ENCODE measurements around the gene GNG7.
"Not testable (repeated sequence)": the region's sequence is repeated elsewhere in the genome, so short reads cannot be mapped to it uniquely, and the experiment has no call there.

Gene GNG7

DNA sequence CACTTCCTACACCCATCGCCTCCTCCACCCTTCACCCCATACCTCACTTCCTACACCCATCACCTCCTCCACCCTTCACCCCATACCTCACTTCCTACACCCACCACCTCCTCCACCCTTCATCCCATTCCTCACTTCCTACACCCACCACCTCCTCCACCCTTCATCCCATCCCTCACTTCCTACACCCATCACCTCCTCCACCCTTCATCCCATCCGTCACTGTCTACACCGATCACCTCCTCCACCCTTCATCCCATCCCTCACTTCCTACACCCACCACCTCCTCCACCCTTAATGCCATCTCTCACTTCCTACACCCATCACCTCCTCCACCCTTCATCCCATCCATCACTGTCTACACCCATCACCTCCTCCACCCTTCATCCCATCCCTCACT is 10.7 kb upstream of the GNG7 start:
- not testable (repeated sequence) for DNase-seq

DNA sequence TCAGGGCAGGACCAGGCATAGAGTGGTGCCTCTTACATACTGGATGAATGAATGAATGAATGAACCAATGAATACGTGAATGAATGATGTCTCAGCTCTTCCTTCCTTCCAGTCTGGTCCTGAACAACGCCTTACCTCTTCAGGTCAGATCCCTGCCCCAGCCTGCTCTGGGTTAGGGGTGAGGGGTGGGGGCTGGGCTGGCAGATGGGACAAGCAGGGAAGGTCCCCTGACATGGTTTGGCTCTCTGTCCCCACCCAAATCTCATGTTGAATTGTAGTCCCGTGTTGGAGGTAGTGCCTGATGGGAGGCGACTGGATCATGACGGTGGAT is 9.3 kb upstream of the GNG7 start:
- DNase-seq: no peak

DNA sequence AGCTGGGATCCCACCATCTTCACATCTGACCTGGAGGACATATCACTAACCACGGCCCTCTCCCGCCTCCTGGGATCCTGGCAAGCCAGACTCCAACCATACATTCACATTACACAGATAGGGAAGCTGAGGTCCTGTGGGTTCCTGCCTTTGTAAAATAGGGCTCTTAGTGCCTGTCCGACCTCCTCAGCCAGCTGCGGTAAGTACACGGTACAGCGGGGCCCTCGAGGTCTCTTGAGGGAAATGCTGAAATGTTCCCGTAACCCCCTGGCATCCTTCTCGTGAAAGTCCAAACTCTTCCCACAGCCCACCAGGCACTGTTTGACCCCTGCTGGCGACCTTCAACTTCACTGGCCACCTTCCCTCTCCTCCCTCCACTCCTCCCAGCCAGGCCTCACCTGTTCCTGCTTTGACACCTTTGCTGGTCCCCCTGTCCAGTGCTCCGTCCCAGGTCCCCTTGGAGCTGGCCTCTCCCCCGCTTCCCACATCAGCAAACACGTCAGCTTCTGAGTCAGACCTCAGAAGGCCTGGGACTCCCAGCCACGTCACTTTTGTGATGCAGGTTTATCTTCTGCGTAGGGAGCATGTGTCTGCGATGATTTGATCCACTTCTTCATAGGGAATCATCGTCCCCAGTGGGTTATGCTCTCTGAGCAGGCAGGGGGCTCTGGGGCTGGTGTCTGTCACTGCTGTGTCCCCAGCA is 8.8 kb upstream of the GNG7 start:
- peak; percentile 39 for DNase-seq

DNA sequence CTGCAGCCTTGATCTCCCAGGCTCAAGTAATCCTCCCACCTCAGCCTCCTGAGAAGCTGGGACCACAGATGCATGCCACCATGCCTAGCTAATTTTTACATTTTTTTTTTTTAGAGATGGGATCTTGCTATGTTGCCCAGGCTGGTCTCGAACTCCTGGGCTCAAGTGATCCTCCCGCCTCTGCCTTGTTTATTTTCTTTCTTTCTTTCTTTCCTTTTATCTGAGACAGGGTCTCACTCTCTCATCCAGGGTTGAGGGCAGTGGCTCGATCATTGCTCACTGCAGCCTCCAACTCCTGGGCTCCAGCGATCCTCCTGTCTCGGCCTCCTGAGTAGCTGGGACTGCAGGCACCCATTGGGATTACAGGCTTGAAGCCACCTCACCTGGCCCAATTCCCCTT is 3.8 kb upstream of the GNG7 start:
- DNase-seq: no peak

DNA sequence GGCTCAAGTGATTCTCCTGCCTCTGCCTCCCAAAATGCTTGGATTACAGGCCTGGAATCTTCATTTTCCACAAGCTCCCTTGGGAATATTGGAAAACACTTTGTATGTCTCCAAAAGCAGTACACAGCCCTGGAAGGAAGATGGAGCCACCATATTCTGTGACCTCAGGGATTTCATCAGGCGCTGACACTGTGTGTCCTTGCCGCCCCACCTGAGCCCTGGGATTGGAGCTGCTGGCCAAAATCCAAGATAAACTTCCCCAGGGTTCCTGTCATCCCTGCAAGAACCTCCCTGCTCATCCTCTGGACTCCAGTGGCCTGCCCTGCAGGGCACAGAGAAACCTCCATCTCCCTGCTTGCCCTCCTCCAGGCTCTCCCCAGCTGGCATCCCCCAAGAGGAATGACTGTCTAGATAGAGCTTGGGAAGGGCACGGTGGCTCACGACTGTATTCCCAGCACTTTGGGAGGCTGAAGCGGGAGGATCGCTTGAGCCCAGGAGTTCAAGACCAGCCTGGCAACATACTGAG is 1.3 kb upstream of the GNG7 start:
- DNase-seq: no peak

DNA sequence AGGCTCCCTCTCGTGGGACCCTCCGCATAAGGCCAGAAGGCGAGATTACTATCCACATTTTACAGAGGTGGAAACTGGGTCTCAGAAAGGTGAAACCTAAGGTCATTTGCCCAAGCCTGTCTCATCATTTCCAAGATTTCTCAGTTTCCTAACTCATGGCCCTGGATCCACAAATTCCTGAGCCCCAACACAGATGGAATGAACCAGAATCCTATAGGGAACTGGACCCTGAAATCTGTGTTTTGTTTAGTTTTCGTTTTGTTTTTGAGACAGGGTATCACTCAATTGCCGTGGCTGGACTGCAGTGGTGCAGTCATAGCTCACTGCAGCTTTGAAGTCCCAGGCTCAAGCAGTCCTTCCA is 563 bp upstream of the GNG7 start:
- no peak for DNase-seq

DNA sequence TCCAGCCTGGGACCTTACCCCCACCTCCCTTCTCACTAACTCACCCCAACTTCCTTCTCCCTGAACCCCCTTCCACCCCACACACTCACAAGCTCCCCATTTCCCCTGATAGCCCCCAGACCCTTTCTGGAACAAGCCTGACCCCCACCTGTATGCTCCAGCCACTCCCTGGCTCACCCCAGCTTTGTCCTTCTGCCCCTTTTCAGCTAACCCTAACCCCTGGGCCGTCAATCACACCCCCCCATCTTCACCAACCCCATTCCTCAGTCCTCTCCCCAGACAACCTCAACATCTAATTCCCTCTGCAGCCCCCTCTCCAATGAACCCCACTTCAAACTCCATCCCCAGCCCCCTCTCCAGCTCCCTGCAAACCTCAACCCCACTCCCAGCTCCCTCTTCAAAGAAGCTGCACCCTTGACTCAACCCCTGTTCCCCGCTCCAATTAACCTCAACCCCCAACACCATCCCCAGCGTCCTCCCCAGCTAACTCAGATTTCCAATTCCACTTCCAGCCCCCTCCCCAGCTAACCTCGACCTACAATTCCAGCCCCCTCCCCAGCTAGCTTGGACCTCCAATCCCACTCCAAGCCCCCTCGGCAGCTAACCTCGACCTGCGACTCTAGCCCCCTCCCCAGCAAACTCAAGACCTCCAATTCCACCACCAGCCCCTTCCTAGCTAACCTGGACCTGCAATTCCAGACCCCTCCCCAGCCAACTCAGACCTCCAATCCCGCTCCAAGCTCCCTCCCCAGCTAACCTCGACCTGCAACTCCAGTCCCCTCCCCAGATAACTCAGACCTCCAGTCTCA is 929 bp downstream of the GNG7 start:
- no peak for DNase-seq

DNA sequence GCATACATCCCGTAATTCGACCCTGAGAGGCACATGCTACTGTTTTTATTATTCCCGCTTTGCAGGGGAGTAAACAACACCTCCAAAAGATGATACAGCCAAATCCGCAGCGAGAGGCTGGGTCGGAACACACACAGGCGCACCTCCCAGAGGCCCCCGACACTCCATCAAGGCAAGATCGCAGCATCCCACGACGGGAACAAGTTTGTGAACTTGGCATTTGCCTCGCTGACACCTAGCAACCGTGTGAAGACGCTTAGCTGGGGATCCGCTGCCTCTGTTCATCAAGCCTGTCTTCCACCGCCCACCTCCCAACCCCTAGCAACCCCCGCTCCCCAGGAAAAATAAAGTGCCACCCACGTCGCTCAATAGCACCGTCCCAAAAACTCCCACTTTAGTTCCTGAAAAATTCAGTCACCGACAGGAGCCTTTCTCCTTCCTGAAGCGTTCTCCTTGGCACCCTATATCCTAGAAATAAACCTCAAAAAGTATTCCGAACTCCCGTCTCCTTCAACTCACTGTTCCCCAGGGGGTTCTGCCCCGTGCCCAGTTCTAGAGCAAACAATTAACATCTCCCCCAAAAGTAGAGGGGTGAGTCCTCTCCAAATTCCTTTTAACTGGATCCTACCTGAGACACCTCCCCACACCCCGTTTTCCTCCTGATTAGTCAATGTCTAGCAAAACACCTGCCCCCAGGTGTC is 1.7 kb downstream of the GNG7 start:
- DNase-seq: no peak

DNA sequence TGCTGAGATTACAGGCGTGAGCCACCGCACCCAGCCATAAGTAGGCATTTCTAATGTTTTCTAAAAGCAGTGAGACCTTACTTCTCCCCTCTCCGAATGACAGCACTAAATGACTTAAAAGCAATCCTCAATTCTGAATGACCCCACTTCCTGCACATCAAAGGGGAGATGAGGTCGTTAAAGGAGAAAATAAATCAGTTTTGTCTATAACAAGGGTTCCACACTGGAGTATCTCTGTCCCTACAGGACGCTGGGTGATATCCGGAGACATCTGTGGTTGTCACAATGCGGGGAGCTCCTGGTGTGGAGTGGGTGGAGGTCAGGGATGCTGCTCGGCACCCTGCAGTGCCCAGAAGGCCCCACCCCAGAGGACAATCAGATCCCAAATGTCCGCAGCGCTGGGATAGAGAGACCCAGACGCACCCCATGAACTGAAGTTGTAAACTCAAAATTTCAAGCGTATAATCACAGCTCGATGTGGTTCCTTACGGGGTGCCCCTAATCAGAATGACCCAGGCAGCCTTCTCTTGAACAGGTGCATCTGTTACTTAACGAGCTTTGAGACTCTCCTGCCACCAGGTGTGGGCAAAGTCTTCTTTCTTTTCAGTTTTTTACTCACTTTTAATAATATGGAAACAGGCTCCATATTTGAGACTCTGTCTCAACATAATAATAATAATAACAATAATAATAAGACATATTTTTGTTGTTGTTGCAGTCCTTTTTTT is 2.9 kb downstream of the GNG7 start:
- no peak for DNase-seq

DNA sequence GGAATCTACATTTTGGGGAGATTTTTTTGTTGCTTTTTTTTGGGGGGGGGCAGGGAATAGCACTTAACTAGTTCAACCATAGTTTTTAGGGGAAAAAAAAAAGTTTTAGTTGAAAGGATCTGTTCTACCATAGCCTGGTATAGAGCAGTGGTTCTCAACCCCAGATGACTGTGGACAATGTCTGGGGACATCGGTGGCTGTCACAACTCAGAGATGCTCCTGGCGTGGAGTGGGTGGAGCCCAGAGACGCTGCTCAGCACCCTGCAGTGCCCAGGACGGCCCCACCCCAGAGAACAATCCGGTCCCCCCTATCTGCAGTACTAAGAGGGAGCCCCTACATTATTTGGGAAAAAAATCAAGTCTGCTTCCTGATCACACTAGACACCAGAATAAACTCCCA is 8.3 kb downstream of the GNG7 start:
- no peak for DNase-seq

DNA sequence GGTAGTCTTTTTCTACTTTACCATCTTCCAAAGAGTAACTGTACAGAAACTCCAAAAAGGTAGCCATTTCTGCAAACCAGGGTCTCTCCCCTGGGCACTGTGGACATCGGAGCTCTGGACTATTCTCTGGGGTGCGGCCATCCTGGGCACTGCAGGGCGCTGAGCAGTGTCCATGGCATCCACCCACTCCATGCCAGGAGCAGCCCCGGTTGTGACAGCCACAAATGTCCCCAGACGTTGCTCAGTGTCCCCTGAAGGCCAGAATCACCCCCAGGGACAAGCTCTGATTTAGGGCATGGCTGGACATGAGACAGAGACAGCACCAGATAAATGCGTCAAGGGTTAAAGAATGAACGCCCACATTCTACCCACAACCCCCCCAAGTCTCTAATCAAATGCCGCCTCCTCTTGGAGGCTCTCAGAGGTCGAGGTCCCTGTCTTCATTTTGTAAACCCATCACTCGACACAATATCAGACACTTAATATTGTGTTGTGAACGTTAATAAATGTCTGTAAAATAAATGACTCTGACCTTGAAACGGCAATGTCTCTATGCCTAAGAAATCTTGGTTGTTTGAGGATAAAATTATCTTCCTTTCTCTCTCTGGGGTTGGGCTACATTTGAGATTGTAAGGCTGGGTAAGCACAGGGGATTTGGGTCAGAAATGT is 8.9 kb downstream of the GNG7 start:
- no peak for DNase-seq

DNA sequence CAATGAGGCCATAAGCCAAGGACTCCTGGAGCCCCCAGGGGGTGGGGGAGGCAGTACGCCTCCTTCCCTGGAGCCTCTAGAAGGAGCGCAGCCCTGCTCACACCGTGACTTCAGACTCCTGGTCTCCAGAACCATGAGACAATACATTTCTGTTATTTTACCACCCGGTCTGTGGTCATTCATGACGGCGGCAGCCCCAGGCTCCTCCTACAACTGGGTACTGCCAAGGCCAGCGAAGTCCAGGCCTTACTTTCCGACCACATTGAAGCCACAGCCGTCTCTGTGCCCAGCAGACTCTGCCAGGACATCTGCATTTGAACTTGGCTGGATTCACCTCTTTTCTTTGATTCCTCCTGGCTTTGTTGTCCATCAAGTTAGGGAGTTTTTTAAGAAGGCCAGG is 10.5 kb downstream of the GNG7 start:
- DNase-seq: no peak

DNA sequence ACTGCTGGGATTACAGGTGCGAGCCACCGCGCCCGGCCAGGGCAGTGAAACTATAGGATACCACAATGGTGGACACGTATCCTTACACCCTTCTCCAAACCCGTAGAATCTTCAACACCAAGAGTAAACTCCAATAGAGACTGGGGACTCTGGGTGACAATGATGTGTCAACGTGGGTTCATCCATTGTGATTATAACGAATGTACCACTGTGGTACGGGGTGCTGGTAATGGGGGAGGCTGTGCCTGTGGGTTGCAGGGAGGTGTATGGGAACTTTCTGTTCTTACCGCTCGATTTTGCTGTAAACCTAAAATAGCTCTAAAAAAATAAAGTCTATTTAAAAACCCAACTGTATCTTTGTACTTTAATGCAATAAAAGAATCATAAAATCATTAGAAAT is 11.6 kb downstream of the GNG7 start:
- no peak for DNase-seq

DNA sequence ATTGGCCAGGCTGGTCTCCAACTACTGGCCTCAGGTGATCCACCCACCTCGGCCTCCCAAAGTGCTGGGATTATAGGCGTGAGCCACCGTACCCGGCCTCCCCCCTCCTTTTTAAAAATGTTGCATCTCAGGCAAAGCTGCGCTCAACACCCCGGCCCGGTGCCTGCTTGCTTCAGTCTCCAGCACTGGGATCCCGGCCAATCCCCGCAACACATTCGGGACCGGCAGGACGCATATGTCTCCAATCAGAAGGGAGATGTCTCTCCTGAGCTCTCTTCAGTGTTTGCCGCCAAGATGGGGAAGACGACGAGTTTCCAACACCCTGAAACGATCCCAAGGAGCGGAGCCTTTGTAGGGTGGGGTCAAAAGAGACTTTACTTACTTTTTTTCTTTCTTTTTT is 16.1 kb downstream of the GNG7 start:
- no peak for DNase-seq

DNA sequence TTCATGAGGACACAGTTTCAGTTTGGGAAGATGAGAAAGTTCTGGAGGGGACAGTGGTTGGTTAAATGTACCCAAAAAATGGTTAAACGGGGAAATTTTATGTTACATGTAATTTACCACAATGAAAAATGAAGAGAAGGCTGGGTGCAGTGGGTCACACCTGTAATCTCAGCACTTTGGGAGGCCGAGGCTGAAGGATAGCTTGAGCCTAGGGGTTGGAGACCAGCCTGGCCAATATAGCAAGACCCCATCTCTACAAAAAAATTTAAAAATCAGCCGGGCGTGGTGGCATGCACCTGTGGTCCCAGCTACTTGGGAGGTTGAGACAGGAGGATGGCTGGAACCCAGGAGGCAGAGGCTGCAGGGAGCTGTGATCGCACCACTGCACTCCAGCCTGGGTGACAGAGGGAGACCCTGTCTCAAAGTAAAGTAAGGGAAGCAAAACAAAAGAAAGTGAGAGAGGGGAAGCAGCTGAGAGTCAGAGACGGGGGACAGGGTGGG is 17.2 kb downstream of the GNG7 start:
- DNase-seq: no peak

DNA sequence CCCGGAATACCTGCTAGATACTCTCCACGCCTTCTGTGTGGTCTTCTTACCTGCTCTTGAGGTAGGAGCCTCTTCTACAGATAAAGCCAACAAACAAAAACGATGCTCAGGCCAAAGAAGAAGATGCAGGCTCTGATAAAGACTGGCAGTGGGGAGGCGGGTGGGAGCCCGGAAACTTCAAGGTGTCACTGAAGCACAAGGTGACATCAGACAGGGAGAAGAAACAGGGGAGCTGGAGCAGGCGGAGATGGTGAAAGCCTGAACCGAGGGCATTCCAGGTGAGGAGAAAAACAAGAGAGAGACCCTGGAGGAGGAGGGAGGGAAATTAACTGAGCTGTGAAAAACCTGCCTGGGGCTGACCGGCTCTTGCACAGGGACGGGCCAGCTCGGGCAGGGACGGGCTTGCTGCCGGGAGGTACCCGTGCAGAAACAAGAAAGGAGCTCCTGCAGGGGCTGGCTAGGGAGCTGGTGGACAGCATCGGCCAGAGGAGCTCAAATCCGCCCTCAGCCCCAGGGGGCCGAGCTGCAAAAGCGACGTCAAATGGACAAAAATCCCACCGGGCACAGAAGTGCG is 19.0 kb downstream of the GNG7 start:
- DNase-seq: no peak

DNA sequence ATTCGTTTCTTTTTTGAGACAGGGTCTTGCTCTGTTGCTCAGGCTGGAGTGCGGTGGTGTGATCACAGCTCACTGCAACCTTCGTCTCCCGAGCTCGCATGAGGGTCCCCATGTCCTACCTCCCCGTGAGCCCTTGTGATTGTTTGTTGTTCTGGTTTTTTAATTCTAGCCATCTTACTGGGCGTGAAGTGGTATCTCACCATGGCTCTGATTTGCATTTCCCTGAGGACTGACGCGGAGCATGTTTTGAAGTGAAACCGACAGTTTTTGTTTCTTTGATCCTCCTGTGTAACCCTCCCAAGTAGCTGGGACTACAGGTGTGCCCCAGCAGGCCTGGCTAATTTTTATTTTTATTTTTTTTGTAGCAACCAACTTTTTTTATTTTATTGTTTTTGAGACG is 21.7 kb downstream of the GNG7 start:
- no peak for DNase-seq

DNA sequence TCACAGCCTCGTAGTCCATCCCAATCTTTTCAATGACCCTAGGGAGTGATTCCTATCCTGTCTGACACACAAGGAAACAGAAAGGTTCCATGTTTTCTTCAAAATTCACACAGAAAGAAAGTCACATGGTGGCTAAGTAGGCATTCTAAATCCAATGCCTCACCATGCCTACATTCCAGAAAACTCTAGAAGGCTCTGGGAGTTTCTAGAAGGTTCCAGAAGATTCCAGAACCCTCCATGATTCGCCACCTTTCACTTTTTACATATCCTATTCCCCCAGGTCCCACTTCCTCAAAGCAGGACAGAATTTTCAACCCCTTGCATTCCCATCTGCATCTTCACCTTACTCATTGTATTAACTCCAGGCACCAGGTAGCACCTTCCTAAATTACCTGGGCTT is 23.1 kb downstream of the GNG7 start:
- no peak for DNase-seq

DNA sequence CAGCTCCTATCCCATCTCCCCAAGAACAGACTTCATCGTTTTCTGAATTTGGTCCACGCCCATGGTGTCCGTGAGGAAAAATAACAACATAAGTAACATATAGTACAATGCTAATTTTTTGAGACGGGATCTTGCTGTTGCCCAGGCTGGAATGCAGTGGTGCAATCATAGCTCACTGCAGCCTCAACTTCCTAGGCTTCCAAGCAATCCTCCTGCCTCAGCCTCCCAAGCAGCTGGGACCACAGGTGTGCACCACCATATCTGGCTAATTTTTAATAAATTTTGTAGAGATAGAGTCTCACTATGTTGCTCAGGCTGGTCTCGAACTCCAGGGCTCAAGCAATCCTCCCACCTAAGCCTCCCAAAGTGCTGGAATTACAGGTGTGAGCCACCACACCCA is 23.5 kb downstream of the GNG7 start:
- not testable (repeated sequence) for DNase-seq

DNA sequence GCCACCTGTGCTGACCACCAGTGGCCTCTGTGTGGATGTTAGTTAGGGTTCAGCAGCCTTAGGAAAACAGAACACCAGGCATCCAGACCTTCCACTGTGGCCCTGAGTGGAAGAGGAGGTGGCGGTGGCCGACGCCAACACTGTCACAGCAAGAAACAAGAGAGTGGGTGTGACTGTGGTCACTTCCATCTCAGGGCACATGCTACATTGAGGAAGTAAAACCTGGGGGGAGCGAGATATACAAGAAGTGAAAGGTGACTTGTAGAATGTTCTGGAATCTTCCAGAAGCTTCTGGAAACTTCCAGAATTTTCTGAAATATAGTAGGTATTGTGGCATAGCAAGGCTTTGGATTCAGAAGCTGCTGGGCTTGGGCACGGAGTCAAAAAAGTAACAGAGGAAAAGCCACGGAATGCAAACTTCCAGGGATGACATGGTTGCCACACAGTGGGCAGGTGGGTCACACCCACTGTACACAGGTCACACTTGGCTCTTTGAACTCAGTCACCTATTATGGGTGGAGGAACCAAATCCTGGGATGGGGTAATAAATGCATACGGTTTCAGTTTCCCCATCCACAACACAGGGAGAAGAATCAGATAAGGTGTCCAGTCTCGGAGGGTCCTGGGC is 24.3 kb downstream of the GNG7 start:
- DNase-seq: no peak

DNA sequence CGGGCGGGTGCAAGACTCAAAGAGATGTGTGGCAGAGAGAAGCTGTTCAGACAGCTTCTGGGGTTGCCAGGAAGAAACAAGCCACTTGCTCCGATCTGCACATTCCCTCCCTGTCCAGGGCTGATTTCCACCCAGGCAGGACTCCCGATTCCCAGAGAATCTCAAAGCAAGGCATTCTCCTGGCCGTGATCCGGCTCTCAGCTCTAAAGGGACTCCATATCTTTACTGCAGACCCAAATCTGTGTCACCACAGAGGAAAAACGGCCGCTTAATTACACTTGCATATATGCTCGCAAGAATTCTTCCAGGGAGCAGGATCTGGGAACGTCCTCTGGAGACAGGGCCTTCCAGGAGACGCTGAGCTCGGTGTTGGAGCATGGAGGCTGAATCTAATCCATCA is 25.7 kb downstream of the GNG7 start:
- no peak for DNase-seq

All from fibroblast of skin of scalp (primary cell).